GM19438 (cell line): Measurements from ENCODE around the gene CHSY1.

Source experiments
- ATAC-seq: cut with Tn5 transposase; IDR thresholded peaks from one replicate; pipeline ENCODE4 v1.9.1; 2021; ENCODE audit warnings: low read depth; ENCODE audit not compliant: unreplicated experiment

The CHSY1 gene

DNA sequence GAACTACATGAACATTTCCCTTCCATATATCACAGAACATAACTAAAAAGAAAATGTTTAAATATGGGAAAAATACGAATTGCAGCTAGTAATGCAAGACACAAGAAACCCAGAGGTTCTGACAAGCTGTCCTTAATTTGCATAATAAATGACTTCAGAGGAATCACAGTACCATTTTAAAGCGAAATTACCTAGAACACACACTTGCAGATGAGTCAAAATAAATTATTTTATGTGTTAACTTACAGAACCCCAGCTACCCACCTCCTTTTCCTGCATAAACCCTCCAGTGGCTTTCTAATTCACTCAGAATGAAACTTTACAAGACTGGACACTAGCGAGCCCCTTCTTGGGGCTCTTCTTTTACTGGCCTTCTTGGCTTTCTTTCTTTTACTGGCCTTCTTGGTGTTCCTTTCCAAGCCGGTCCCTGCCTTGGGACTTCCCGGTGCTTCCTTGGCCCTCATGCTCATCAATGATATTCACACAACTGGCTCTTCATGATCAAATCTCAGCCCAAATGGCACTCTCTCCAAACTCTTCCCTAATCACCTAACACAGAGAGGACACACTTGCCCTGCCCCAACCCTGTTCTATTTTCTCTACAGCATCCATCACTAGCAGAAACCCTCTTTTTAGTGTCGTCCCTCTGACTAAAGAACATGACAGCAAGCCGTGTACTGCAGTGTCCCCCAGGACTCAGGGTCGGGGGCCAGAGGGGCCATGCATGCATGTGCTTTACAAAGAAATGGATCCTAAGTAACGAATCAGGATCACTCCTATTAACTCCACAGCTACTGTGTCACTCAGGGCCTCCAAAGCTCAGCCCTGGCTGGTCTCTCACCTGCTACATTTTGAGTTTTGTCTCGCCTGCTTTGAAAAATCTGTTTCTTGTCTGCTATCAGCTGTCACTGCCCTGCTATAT lies 4.8 kb downstream of the CHSY1 start:
- ATAC-seq: no peak

DNA sequence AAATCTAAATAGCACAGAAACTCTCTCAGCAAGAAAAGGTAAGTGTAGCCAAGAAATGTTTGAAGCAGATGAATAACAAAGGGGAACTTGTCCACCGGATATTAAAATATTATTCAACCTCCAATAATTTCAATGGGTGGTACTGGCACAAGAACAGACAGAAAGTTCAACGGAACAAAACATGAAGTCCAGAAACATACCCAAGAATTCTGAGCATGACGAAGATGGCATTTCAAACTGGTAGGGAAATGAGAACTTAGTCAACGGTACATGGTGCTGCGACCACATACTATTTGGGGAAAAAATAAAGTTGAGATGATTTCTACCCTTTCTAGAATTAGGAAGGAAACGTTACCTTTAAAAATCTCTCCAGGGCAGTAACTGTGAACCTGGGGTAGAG lies 5.5 kb downstream of the CHSY1 start:
- no peak for ATAC-seq

DNA sequence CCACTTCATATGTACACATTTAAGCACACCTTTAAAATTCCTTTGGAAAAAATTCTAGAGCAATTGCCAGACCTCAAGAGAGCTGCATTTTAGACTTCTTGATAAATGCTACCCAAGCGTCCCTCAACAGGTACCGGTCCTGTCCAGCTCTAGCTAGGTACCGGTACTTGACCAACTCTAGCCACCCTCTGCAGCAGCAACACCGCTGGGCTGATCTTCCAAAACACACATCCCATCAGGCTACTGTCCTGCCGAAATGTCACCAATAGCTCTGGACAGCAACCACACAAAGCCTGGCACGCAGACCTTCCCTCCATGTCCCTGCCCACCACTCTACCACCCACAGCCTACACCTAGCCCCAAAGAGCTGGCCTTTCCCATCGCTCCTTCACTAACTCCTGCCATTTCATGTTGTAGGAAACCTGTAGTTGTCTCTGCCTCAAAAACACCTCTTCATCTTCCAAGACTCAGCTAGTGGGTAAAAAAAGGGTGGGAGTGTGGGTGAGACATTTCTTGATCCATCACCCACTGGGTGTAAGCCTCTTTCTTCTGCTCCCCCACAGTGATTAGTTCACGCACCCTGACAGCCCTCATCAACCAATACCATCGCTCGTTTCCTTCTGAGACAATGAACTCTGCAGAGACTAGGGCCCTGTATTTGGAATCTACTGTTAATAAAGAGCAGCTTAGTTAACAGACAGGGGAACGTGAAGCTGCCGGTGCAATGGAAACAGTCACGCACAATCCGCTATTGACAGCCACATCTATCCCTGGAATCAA lies 6.8 kb downstream of the CHSY1 start:
- ATAC-seq: no peak

DNA sequence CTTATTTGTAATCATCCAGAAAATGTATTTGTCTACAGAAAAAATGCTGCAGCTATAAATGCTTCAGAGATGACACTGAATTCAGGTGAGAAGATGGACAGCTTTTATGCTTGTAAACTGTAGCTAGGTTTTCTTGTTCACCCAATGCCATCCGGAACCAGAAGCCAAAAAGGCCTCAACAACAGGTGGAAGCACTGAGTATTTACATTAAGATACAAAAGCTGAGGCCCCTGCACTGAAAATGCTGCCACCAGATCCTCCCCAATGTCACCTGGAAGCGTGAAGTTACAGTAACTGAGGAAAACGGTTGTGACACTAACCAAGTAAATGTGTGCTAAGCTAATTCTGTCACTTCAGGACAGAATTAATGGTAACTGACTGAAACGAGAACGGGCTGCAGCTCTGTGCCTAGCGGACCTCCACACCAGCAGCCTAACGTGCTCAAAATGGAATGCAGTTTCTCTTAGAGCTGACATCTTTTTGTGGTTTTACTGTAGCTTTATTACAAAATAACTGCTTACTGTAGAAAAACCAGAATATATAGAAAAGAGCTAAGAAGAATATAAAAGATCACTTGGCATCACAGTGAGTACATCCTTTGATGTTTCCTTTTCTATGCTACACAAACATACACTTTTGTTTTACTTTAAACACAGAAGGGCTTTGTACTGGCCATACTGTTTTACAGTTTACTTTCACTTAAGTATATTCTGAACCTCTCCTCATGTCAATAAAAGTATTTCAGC lies 7.6 kb downstream of the CHSY1 start:
- ATAC-seq: no peak

DNA sequence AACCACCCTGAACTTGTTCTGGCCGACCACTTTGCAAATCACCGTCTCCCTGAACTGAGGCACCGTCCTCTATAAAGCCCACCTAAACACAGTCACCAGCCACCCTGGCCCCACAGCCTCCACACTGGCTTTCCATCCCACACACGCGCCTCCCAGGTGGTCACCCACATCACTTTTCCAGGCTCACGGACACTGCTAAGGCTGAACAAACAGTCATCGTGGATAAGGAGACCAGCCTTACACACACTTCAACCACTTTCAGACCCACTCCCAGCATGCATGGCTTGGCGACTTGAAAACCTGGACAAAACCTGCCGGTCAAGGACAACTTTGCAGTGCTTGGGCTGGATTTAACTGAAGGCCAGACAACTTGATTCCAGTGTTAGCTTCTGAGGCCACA lies 8.4 kb downstream of the CHSY1 start:
- ATAC-seq: no peak

DNA sequence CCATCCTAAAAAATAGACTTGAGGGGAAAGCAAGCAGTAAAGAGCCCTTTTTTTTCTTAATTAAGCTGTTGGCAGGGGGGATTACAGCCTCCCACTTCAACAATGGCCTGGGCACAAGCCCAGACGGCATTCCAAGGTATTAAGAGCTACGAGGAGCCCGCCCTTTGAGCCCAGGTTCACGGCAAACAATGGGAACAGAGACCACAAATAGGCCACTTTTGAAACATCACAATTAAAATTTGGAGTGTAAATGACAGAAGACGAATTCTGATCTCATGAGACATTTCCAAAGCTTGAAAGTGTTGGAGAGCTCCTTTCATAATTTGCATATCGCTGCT lies 8.9 kb downstream of the CHSY1 start:
- no peak for ATAC-seq

DNA sequence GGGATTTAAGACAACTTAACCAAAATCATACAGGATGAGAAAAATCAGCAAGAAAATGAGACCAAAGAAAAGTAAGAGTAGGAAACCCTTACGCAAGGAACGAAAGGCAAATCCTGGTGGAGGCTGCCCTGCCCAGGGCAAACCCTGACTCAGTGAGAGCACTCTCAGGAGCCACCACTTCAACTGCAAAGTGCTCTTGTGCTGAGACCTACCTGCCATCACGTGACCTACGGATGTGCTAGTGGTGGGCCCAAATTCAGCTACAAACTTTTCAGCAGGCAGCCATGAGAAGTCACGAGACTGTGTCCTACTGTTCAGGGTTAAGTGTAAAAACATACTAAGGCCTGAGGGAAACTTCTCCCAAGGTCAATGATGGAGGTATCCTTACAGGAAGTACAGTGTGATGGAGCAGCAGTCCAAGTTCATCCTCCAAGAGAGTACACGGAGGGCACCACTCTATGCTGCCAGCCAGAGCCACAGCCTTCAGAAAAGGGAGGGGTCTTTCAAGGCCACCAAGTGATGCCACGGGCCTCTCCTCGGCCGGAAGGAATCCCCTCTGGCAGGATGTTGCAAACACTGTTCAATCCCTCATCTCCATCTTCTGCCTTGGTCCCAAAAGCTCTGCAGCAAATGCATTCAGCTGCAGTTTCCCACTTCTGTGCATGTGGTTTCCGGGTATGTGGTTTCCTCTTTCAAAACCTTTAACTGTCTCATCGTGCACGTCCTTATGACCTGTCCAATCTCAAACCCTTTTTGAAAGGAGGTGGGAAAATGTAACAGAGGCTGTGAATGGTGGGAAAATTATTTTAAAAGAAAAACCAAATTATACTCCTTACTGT lies 9.5 kb downstream of the CHSY1 start:
- ATAC-seq: peak; percentile 82

DNA sequence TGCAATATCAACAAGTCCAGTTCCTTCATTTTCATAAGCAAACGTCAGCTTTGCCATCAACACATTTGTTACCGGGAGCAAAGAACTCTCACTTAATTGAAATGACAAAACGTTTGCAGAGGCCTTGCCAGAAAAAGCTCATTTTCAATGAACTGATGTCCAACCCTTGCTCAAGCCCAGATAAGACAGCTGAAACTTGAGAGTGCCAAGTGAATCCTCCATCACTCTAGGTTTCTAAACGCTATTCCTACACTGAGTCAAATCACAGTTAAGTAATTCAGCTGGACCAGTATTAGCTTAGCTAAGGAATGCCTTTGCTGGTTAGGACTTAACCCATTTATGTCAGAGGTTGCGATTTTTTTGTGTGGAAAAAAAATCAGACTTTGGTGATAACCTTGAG lies 11.5 kb downstream of the CHSY1 start:
- ATAC-seq: no peak

DNA sequence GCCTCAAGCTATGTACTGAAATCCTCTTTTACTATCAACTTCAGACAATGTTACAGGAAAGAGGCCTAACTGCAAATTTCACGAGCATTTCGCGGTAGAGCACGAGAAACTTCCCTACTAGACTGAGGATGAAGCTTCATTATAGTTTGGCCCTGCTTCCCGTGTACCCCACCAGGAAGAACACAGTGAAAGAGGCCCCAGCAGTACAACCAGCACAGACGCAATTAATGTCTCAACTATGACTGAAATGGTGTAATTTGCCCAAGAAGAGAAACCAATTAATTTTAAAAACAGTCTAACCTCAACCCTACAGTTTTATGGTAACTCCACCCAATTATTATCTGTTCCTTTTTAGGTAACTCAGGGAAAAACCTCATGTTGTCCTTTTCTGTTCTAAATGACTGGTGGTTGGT lies 12.1 kb downstream of the CHSY1 start:
- ATAC-seq: no peak

DNA sequence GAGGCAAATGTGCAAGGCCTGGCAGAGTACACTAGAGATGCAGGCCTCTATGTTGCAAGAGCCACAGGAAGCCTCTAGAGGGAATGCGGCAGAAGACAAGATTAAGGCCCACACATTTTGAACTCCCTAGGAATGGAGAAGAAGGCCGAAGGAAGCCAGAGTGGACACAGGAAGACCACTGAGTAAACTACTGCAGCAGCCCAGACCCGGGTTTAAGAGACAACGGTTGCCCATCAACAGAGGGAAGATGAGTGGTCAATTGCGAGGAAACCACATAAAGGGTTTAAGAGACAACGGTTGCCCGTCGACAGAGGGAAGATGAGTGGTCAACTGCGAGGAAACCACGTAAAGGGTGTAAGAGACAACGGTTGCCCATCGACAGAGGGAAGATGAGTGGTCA lies 14.6 kb downstream of the CHSY1 start:
- no peak for ATAC-seq

DNA sequence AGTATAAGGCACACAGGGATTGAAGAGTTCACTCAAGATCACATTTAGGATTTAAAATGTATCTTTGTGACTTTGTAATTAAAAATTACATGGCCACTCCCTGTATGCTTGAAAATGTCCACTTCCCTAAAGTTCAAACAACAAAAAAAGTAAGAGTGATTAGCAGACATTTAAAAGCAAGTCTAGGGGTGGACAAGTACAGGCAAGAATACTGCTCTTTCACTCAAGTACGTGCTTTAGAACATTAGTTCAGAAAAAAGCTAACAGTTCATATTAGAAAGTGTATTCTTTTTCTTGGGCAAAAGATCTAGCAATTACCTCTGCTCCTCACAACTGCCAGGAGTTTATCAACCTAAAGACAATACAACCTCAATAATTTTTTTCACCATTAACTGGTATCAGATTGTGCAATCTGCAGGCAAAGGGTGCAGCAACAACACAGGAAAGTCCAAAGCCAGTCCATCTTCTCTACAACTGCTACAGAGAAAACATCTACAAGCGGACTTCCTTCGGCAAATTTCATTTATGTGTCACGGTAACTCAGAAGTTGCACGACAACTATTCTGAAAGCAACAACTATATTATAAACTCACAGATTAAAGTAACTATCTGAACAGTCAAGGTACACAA lies 18.1 kb downstream of the CHSY1 start:
- ATAC-seq: no peak

DNA sequence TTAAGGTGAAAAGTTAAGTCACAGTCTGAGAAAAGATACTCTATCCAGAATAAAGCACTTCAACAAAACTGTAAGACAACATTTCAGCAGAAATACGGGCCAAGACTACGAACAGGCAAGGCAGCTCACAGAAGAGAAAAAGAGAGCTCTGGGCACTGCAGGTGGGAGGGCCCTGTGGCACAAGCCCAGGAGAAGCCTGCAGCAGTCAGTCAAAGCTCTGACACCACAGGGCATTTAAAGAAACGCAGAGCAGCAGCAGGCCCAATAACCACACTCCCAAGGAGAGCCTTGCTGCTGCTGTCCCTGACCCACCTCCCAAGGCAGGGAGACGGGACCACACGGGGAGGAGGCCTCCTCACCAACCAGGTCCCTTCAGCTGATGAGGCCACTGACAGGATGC lies 19.2 kb downstream of the CHSY1 start:
- ATAC-seq: no peak

DNA sequence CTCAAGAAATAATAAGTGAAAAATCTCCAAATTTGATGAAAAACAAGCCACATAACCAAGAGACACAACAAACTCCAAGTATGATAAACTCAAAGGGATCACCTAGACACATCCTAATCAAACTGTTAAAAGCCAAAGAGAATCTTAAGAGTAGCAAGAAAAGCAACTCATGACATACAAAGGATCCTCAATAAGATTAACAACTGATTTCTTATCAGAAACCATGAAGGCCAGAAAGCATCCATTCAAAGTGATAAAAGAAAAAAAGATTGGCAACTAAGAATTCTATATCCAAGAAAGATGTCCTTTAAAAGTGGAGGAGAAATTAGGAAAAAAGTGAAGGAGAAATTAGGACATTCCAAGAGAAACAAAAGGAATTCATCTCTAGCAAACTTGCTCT lies 23.5 kb downstream of the CHSY1 start:
- ATAC-seq: no peak

DNA sequence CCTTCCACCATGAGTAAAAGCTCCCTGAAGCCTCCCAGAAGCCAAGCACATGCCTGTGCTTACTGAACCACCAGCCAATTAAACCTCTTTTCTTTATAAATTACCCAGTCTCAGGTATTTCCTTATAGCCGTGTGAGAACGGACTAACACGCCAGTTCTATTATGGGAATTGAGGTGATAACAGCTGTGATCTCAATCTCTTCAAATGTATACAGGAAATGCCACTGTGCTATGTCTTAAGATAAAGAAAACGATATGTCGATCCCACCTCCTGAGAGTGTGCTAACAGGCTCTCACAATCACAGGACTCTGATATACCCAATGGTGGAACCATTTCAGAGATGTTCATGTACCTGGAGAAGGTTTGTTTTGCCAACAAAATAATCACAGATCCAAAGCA lies 26.2 kb downstream of the CHSY1 start:
- no peak for ATAC-seq

DNA sequence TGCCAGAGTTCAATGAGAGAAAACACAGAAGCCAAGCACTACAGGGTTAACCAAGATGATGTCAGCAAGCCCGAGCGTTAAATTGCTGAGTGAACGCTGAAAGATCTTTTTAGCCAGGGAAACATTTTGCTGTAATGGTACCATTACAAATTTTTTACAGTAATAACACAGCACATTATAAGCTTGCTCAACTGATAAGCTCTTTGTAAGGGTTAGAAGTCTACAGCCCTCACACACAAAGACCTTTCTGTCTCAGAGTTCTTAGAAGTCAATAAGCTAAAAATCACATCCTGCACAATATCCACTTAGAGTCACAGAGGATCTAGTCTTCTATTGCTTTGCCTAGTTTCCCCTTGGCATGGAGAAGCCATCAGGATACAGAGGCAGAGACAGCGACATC lies 29.9 kb downstream of the CHSY1 start:
- ATAC-seq: no peak

DNA sequence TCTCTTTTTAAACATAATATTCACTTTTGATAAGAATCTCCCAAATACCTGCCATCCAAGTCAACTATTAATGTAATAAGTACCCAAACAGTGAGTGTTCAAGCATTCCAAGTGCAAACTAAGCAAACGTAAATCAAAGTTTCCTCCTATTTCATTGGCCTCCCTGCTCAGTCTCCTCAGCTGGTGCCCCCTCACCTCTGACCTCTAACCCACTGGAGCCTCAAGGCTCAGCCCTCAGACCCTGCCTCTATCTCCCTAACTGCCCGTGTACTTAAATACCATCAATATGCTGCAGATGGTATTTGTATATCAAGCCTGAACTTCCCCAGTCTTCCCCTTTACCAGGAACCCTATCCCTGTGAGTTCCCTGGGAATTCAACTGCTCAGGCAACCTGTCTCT lies 31.8 kb downstream of the CHSY1 start:
- ATAC-seq: no peak

DNA sequence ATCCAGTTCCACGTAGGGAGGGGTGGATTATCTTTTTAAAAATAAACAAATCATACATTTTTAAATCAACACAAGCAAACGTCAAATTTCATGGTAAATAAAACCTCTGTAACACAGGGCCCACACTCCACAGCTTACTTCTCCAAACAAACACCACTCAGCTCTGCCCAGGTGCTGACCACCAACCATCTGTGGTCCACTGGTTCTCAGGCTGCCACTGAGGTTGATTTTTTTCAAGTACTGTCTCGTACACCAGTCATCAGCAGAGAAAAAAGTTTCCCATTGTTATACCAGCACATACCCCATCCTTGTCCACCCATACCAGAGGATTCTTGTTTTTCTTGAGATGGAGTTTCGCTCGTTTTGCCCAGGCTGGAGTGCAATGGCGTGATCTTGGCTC lies 32.4 kb downstream of the CHSY1 start:
- no peak for ATAC-seq

DNA sequence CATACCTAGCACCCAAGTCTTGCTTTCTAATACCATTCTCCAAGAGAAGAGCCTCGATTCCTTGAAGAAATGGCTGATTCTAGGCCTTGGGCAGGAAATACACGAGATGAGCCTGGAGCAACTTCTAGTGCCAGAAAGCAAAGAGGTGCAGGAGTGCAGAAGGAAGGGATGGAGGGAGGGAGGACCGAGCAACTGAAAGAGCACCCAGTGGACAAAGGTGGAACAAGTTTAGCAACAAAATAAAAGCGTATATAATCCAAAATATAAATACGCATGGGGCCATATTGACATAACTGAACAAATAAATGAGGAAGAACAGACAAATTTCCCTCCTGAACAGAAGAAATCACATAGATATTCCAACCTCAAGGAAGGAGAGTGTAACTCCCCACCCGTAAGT lies 34.4 kb downstream of the CHSY1 start:
- ATAC-seq: no peak

DNA sequence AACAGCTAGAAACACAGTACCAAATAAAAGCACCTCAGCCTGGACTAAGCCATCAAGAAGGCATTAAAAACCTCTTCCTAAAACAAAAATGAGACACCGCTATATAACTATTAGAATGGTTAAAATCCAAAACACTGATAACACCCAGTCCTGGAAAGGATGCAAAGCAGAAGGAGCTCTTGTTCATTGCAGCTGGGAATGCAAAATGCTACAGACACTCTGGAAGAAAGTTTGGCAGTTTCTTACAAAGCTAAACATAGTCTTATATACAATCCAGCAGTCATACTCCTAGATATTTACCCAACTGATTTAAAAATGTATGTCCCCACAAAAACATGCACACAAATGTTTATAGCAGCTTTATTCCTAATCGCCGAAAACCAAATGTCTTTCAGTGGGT lies 35.7 kb downstream of the CHSY1 start:
- ATAC-seq: no peak

DNA sequence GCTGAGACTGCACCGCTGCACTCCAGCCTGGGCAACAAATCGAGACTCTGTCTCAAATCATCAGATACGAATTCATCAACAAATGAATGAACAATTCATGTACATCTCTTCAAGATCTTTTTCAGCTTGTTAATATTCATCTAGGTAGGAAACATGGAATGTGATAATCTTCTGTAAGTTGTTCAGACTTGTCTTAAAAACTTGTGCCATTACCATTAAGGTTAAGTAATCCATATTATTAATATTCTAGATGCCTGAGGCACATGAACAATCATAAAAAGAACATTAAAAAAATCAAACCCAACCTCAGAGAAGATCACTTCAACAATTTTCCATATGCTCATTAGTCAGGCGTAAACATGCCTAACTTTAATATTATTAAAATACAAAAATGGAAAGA lies 36.2 kb downstream of the CHSY1 start:
- ATAC-seq: no peak
